ENCODE data around the gene FLT4.

DNA sequence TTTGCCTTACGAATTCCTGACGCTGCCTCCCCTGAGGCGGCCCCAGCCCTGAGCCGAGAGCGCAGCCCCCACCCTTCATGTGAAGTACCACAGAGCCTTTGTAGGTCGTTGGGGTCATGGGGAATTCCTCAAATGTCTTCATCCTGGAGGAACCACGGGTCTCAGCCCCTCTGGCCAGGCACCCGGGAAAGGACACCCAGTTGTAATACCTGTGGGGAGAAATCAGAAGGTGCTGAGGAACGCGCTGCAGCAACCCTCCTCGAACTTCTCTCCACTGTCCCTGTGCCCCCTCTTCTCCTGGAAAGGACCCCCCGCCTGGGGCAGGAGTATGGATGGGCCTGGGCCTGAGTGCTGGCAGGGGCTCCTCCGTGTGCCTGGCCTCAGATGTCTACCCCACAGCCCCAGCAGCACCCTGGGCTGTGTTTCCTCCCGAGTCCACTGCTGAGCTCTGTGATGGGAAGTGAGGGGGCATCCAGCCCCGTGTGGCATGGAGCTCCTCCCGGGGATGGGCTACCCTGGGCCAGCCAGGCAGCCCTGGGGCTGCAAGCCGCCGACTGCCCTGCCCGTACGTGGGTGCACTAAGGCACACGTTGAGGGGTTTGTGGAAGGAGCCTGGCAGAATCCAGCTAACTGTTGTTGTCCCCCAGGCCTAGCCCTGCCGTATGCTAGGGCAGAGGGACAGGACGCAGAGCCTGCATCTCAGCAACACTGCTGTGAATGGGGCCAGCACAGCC, 39.4 kb downstream of the FLT4 start:
- TF ChIP-seq GATA3 (IDR thresholded peaks at IDR 0.05; ENCODE audit: low read depth, low read length) (no peak), GATA2 (IDR thresholded peaks at IDR 0.05; ENCODE audit: low read depth, low read length) (no peak)
